Activated gamma-delta T cell (primary cell): ENCODE data around the gene PRKCA.

Experiments
- DNase-seq: peaks from one replicate; lab custom pipeline; 2025; lab: John Stamatoyannopoulos, UW

Gene PRKCA

GRCh38 chr17:66775271-66775670, 472.9 kb downstream of the PRKCA start:
- no peak for DNase-seq

GRCh38 chr17:66775881-66776400, 473.5 kb downstream of the PRKCA start:
- no peak for DNase-seq

DNA sequence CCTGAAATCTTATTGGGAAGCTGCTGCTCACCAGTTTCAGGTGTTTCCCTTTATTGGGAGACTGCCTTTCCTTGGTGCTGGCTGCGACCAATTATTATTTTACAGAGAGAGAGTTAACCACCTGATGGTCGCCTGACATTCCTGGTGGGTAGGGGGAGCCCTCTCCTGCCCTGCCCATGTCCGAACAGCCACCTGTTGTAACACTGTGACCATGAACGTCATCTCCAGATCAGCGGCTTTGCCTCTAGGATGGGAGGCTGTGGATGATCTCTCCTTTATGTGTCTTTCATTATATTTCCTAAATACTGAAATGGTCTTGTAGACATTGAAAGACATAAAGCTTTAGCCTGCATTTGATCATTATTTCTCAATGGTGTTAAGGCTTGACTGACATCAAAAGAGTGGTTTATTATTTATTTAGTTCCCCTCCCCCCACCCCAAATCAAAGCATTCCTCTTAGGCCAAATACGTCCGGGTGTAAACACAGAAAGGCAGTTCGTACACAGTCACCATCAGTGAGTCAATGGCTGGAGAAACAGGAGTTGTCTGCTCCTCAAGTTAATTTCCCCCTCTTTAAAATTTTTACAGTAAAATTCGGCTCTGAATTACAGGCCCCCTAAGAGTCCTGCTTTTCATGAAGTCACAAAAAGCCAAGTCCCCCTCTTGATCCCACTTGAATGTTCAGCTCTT, 474.7 kb downstream of the PRKCA start:
- DNase-seq: no peak

DNA sequence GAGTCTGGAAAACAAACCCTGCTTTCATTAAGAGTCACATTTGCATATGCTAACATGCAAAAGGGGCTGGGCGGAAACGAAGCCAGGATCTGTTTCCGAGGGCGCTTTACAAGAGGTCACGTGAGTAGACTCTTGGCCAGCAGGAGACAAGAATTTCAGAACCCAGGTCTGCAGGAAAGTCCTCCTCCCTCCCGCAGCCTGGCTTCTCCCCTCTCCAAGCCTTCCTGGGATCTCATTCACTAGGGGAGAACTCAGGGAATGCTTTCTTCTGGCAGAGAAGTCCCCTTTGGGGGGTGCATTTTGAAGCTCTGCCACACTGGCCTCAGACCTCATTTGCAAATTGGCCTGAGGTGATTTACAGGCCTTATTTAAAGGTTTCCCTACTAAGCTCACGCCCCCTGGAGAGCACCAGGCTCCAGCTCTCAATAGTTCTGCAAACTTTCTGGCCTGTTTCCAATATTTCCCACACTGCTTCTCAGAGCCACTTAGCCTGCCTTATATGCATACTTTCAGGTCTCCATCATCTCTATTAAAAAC, 475.3 kb downstream of the PRKCA start:
- DNase-seq: no peak

DNA sequence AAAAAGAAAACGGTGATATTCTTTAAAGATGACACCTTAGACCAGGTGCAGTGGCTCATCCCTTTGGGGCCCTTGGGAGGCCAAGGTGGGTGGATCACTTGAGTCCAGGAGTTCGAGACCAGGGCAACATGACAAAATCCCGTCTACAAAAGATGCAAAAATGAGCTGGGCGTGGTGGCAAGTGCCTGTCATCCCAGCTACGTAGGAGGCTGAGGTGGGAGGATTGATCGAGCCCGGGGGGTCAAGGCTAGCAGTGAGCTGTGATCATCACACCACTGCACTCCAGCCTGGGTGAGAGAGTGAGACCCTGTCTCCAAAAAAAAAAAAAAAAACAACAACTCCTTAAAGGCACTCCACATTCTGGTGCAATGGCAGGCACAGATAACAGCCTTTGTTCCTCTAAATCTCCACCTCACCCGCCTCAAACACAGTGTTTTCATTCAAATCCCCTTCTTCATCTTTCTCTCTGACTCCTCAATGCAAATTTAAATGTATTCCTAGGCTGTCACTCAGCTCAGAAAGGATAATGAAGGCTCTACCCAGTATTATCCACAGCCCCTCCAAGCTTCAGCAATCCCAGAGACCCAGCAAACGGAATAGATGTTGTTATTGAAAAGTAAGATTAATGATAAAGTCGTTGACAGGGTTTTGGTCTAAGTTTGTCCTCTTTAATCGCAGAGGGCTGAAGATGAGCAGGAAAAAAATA, 476.3 kb downstream of the PRKCA start:
- DNase-seq: no peak

GRCh38 chr17:66779237-66779606, 476.8 kb downstream of the PRKCA start:
- no peak for DNase-seq

DNA sequence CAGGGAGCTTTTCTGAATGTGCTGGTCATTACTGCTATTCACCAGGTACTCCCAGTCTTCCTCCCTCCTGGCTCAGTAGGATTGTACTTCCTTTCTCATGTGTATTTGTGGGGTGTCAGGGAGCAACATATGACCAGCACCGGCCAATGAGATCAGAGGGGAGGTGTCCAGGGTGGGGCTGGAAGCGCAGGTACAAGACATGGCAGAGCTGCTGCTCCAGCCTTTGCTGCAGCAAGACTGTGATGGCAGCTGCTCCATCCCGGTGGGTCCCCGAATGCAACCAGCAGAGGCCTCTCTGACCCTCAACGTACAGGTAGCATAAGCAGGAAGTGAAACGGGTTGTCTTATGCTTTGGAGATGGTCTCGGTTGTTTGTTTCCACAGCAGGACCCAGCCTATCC, 478.7 kb downstream of the PRKCA start:
- DNase-seq: no peak

DNA sequence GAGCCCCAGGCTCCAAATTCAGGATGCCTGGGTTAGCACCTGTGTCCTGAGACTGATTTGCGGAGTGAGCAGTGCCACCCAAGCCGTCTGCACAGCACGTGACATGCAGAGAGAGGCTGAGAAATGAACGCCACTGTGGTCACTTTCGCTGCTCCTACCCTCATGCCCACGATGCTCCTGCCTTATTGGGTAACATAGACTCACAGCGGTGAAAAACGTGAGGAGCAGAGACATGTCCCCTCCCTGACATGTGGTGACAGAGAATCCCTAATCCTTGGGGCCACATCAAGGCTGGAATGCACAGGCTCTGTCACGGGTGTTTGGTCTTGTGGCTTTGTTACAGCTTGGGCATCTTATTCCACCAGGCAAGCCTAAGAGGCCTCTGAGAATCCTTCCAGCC, 480.4 kb downstream of the PRKCA start:
- no peak for DNase-seq

DNA sequence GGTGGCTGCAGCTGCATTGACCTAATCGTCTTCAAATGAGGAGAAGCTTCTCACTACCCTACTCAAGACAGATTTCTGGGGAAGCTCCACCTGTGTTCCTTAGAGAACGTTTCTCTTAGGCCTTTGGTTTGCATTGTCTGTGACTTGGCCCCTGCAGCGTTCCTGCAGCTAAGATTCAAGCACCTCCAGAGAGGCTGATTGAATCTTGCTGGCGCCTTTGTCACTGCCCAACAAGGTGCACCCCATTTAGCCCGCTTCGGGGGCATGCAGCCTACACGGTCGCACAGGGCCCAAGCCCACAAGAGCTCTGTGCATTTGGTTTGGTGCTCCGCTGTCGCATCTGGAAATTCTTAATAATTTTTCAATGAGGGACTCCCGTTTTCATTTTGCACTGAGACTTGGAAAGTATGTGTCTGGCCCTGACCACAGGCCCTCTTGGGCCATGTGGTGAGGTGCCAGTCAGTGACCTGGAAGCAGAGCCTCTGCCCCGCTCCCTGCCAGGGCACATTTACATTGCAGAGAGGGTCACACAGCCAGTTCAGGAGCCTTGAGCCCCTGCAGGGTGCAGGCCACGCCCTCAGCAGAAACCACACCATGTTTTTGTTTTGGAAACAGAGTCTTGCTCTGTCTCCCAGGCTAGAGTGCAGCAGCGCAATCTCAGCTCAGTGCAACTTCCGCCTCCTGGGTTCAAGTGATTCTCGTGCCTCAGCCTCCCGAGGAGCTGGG, 481.4 kb downstream of the PRKCA start:
- DNase-seq: no peak

DNA sequence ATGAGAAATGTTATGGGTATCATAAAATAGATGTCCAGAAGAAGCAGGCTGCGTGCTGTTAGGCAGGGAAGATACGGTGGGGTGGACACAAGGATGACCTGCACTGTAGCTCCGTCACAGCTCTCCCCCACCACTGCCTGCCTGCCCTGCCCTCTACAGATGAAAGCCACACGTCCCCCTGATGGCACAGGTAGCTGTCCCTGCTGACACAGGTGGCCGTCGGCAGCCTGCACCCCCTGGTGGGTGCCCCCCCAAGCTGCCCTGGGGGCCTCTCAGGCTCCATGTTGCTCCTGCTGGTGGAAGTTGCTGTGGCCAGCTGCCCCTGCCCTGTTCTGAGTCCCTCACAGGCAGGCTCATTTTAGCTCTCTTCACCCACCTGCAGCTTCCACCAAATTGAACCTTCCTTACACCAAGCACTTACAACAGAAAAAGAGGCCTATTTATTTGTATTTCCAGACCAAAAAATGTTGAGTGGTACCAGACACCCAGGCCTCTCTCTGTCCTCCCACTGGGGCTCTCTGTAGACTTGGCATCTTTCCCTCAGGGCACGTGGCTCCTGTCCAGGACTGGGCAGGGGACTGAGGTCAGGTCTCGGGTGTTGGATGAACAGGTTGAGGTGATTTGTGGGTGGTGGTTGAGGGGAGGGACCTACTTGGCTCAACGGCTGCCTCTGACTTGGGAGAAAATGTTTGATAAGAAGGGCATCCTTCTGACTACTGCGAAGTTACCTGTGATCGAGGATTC, 482.4 kb downstream of the PRKCA start:
- DNase-seq: no peak

GRCh38 chr17:66786107-66786506, 483.7 kb downstream of the PRKCA start:
- DNase-seq: no peak

- no peak for DNase-seq
Measured at GRCh38 chr17:66787914-66788313, 485.5 kb downstream of the PRKCA start.

DNA sequence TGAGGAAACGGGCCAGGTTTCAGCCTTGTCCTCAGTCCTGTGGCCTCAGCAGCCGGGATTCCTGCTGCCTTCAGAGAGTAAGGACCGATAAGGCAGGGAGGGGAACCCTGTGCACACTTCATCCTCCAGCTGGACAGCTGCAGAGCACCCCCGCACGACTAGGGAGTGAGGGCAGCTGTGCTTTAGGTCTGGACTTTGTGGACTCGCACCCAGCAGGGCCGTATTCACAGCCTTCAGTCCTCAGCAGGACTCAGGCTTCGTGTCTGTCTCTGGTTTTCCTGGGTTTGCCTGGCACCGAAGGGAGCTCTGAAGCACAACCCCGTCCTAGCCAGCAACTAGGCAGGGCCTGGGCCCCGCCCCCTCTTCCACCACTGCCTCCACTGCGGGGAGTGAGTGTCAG, 486.7 kb downstream of the PRKCA start:
- no peak for DNase-seq

- no peak for DNase-seq
Measured at GRCh38 chr17:66789961-66790437, 487.6 kb downstream of the PRKCA start.

GRCh38 chr17:66790501-66791061, 488.2 kb downstream of the PRKCA start:
- no peak for DNase-seq

DNA sequence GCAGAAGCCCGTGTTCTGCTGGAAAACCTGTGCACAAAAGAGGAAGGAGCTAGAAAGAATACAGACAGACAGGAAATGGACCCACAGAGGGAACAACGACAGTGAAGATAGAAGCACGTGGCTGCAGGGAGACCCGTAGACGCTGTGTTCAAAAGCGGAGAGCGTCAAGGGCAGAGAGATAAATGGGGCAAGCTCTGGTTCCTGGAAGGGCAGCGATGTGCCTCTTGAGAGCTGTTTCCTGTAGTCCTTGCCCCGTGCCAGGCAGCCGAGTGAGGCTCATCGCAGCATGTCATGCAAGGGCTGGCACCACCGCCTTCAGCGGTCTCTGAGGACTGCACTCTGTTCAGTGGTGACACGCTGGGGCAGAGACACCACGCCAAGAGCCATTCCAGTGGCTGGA, 488.9 kb downstream of the PRKCA start:
- no peak for DNase-seq

DNA sequence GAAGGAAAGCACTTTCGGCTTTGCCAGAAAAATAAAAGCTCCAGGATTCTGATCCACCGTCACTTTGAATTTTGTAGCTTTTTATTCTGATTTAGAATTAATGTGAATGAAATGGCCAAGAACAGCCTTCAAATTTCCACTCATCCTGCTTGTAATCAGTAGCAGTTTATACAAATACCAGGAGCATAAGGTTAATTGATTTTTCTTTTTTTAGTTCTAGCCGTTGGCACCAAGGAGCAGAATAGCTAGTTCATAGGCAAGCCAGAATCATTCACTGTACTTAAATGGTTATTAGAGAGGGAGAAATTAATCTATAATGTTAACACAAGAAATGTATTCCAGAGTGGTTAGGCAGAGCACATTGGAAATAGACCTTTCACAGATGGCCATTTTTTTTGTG, 491.4 kb downstream of the PRKCA start:
- DNase-seq: no peak

- no peak for DNase-seq
Measured at GRCh38 chr17:66795486-66795885, 493.1 kb downstream of the PRKCA start.

DNA sequence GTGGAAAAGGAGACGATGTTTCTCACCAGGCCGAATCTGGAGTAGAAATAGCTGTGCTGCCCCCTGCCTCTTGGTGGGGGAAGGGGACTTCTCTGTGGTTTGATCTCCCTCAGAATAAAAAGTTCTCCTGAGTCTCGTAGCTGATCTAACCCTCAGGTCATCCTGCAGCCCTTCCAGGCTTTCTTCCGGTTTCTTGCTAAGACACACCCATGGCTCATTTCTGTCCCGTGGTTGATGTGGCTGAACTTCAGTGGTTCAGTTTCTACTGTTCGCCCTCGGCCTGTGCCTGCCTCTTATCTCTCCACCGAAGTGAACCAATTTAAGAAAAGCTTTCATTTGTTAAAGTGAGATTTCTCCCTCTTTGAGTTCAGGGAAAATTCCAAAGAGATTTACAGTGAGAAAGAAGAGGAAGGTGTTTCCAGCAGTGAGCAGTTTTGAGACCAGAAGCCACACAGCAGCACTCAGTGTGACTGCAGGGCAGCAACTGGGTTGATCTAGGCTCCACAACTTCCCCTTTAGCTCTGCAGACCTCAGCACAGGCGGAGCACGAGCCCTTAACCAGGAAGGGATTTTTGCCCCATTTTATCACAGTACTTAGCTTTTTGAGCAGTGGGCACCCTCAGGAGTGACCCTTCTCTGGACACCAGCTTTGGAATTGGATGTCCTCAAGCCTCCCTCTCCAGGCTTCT, 497.6 kb downstream of the PRKCA start:
- no peak for DNase-seq

GRCh38 chr17:66803474-66803951, 501.1 kb downstream of the PRKCA start:
- no peak for DNase-seq

DNA sequence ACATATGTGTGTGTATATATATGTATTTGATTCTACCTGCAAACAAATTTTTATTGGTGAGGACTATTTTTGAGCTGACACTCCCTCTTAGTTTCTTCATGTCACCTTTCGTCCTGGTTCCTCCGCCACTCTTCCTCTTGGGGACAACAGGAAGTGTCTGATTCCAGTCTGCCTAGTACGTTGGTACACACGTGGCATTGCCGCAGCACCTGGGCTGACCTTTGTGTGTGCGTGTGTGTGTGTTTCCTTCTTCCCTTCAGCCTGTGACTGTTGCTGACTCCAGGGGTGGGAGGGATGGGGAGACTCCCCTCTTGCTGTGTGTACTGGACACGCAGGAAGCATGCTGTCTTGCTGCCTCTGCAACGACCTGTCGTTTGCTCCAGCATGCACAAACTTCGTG, 503.2 kb downstream of the PRKCA start:
- DNase-seq: no peak
